Stimulated activated effector memory CD8-positive, alpha-beta T cell treated with anti-CD3 and anti-CD28 coated beads, Interleukin-12 subunit alpha, Interleukin-12 subunit beta, amount 100 ng/mL, for 72 hours (primary cell): ENCODE measurements around the gene ADAMTS2.
A peak's percentile ranks its signal among the peaks of the same experiment; 100 is the strongest.

Source experiments
- ATAC-seq: fragments of 150-1000 bp; cut with Tn5 transposase; 2 replicates; pipeline ENCODE4 v1.10.0; 2021
- DNase-seq, 2 donors: peaks; one replicate each; pipeline ENCODE4 v3.0.0; 2021 to 2022; ENCODE audit warnings: low spot score in 2 of 2
- H3K27ac Mint-ChIP-seq: one replicate; pipeline ENCODE4 v1.8.0; 2022; ENCODE audit warnings: mild to moderate bottlenecking, mixed read lengths
- H3K36me3 Mint-ChIP-seq: one replicate; pipeline ENCODE4 v1.8.0; 2022; ENCODE audit warnings: mild to moderate bottlenecking, mixed read lengths
- H3K4me1 Mint-ChIP-seq: one replicate; pipeline ENCODE4 v1.8.0; 2022; ENCODE audit warnings: mixed read lengths
- H3K4me3 Mint-ChIP-seq: one replicate; pipeline ENCODE4 v1.8.0; 2022; ENCODE audit warnings: mild to moderate bottlenecking, mixed read lengths
- H3K9me3 Mint-ChIP-seq: one replicate; pipeline ENCODE4 v1.8.0; 2022; ENCODE audit warnings: mixed read lengths

Gene ADAMTS2

DNA sequence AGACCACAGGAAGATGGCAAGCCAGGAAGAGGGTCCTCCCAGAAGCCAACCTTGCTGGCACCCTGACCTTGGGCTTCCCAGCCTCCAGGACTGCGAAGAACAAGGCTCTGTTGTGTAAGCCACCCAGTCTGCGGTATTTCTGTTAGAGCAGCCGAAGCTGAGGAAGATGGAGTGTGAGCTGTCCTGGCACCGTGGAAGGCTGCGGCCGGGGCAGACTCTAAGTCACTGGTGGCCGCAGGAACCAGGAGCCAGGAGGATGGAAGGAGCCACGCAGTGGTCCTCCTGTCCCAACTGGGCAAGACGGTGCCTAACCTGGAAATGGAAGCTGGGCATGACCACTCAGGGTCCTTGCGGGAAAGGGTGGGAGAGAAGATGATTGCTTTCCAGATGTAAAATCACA, 196.0 kb downstream of the ADAMTS2 start:
- ATAC-seq, result no peak
- Mint-ChIP-seq H3K9me3 (no peaks in the 10 kb centered on the region), H3K36me3 (no peaks in the 10 kb centered on the region), H3K27ac (no peak overlapping the region), H3K4me3 (no peak overlapping the region), H3K4me1 (no peaks in the 10 kb centered on the region)
- DNase-seq, result no peak

- no peak overlapping the region for H3K4me3 Mint-ChIP-seq
- ATAC-seq (no peak), DNase-seq (no peak)
- no peak overlapping the region for H3K27ac Mint-ChIP-seq
- no peaks in the 10 kb centered on the region for H3K9me3 Mint-ChIP-seq
- H3K4me1 Mint-ChIP-seq, result no peaks in the 10 kb centered on the region
- H3K36me3 Mint-ChIP-seq, result no peaks in the 10 kb centered on the region
Measured at GRCh38 chr5:179148703-179149170, 196.5 kb downstream of the ADAMTS2 start.

- H3K4me3 Mint-ChIP-seq, result no peak overlapping the region
- no peaks in the 10 kb centered on the region for H3K9me3 Mint-ChIP-seq
- no peak for ATAC-seq
- no peak overlapping the region for H3K27ac Mint-ChIP-seq
- H3K36me3 Mint-ChIP-seq, result no peaks in the 10 kb centered on the region
- no peak for DNase-seq
- H3K4me1 Mint-ChIP-seq, result no peaks in the 10 kb centered on the region
Measured at GRCh38 chr5:179147991-179148702, 197.1 kb downstream of the ADAMTS2 start.

DNA sequence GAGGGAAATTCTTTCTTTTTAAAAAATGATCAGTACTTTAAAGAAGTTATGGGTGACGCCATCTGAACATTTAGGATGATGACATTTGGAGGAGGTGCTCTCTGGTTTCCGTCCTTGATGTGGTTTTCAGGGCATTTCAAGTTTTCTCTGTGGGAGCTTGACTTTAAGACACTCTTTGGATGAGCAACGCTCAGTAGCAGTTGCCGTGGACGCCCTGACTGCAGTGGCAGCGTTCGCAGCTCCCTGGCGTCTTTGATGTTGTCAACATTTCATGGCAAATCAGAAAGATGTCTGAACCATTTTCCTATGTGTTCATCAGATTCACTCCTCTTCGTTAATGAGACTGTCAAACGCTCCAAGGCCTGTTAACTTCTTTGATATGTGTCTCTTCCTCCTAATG, 199.0 kb downstream of the ADAMTS2 start:
- Mint-ChIP-seq H3K4me3 (no peak overlapping the region), H3K9me3 (no peaks in the 10 kb centered on the region), H3K4me1 (peaks cover 9% of the 10 kb centered on the region), H3K36me3 (no peaks in the 10 kb centered on the region), H3K27ac (no peak overlapping the region)
- DNase-seq, result no peak
- ATAC-seq, result peak; percentile 58

DNA sequence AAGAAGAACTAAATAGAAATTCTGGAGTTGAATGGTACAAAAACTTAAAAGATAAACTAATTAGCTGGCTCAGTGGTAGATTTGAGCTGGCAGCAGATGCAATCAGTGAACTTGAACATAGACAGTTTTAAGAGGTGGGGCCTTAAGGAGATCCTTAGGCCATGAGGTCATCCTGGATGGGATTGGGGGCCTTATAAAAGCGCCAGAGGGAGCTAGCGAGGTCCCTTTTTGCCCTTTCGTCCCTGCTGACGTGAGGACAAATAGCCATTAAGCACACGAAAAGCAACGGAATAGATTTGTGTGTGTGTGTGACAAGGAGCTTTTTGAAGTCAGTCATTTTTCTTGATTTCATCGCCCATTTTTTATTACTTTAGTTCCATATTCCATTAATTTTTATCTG, 201.8 kb downstream of the ADAMTS2 start:
- Mint-ChIP-seq H3K4me3 (no peak overlapping the region), H3K27ac (peak overlapping the region; percentile 1), H3K36me3 (no peaks in the 10 kb centered on the region), H3K9me3 (no peaks in the 10 kb centered on the region), H3K4me1 (peaks cover 9% of the 10 kb centered on the region)
- DNase-seq (no peak), ATAC-seq (no peak)

- peak overlapping the region; percentile 1 for H3K27ac Mint-ChIP-seq
- H3K9me3 Mint-ChIP-seq, result no peaks in the 10 kb centered on the region
- DNase-seq (no peak), ATAC-seq (peak; percentile 88)
- peaks cover 9% of the 10 kb centered on the region for H3K4me1 Mint-ChIP-seq
- no peaks in the 10 kb centered on the region for H3K36me3 Mint-ChIP-seq
- no peak overlapping the region for H3K4me3 Mint-ChIP-seq
Measured at GRCh38 chr5:179142434-179143198, 202.6 kb downstream of the ADAMTS2 start.

- Mint-ChIP-seq H3K27ac (peak overlapping the region; percentile 1), H3K36me3 (no peaks in the 10 kb centered on the region), H3K9me3 (no peaks in the 10 kb centered on the region), H3K4me1 (peaks cover 9% of the 10 kb centered on the region), H3K4me3 (no peak overlapping the region)
- DNase-seq, result no peak
- no peak for ATAC-seq
Measured at GRCh38 chr5:179141867-179142266, 203.4 kb downstream of the ADAMTS2 start.

- H3K36me3 Mint-ChIP-seq, result no peaks in the 10 kb centered on the region
- H3K4me3 Mint-ChIP-seq, result no peak overlapping the region
- ATAC-seq, result no peak
- H3K9me3 Mint-ChIP-seq, result no peaks in the 10 kb centered on the region
- no peak overlapping the region for H3K27ac Mint-ChIP-seq
- H3K4me1 Mint-ChIP-seq, result peaks cover 9% of the 10 kb centered on the region
- no peak for DNase-seq
Measured at GRCh38 chr5:179140293-179140692, 205.0 kb downstream of the ADAMTS2 start.

- Mint-ChIP-seq H3K9me3 (no peaks in the 10 kb centered on the region), H3K4me1 (peaks cover 9% of the 10 kb centered on the region), H3K4me3 (no peak overlapping the region), H3K36me3 (no peaks in the 10 kb centered on the region), H3K27ac (no peak overlapping the region)
- ATAC-seq (no peak), DNase-seq (no peak)
Measured at GRCh38 chr5:179139936-179140235, 205.4 kb downstream of the ADAMTS2 start.

DNA sequence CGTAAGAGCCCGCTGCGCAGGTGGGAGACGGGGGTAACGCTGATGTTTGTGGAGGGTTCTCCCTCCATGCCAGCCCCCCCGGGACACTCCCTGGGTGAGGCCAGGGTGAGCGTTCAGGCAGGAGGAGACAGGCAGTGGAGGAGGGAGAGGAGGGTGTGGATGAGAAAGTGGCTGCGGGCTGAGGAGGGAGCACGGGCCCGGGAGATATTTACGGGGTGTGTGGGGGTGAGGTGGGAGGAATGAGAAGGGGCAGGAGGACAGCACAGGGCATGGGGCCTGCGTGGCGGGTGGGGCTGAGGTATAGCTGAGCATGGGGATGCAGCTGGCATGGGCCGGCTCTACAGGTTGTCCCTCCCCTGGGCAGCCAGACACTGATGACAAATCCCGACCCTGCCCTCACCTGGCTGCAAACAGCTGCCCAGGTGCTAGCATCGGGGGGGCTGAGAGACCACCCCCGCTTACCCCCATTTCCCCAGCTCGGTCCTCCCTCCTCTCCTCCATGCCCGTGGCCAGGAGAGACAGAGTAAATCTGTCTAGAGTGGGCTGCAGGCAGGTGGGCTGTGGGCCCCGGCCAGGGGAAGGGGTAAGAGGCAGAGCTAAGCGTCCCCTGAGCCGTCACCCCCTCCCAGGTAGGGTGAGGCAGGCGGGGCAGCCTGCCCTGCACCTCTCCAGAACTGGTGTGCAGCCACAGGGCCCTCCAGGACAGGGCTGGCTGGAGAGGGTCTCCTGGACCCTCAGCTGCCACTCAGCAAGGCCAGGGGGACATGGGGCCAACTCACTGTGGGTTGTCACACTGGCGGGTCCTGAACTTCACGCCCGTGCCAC, 205.9 kb downstream of the ADAMTS2 start:
- Mint-ChIP-seq H3K27ac (no peak overlapping the region), H3K36me3 (no peaks in the 10 kb centered on the region), H3K4me3 (no peak overlapping the region), H3K9me3 (no peaks in the 10 kb centered on the region), H3K4me1 (peaks cover 9% of the 10 kb centered on the region)
- DNase-seq, result no peak
- ATAC-seq, result no peak

DNA sequence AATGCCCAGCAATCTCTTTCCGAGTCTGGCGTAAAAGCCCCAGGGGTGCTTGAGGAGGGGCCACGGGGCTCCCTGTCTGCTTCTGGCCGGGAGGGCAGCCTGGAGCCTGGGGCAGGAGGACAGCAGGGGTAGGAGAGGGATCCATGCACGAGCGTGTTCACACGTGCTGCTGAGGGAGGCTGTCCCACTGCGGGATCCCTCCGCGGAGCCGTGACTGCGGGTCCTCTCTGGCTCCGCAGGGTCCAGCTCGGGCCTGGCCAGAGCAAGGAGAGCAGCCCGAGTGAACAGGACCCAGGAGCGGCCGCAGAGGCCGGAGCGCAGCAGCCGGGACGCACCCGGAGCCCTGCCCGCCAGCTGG, 206.7 kb downstream of the ADAMTS2 start:
- H3K27ac Mint-ChIP-seq, result no peak overlapping the region
- no peak for DNase-seq
- no peak for ATAC-seq
- H3K4me1 Mint-ChIP-seq, result peaks cover 9% of the 10 kb centered on the region
- H3K9me3 Mint-ChIP-seq, result peaks cover 3% of the 10 kb centered on the region
- H3K4me3 Mint-ChIP-seq, result no peak overlapping the region
- H3K36me3 Mint-ChIP-seq, result no peaks in the 10 kb centered on the region

DNA sequence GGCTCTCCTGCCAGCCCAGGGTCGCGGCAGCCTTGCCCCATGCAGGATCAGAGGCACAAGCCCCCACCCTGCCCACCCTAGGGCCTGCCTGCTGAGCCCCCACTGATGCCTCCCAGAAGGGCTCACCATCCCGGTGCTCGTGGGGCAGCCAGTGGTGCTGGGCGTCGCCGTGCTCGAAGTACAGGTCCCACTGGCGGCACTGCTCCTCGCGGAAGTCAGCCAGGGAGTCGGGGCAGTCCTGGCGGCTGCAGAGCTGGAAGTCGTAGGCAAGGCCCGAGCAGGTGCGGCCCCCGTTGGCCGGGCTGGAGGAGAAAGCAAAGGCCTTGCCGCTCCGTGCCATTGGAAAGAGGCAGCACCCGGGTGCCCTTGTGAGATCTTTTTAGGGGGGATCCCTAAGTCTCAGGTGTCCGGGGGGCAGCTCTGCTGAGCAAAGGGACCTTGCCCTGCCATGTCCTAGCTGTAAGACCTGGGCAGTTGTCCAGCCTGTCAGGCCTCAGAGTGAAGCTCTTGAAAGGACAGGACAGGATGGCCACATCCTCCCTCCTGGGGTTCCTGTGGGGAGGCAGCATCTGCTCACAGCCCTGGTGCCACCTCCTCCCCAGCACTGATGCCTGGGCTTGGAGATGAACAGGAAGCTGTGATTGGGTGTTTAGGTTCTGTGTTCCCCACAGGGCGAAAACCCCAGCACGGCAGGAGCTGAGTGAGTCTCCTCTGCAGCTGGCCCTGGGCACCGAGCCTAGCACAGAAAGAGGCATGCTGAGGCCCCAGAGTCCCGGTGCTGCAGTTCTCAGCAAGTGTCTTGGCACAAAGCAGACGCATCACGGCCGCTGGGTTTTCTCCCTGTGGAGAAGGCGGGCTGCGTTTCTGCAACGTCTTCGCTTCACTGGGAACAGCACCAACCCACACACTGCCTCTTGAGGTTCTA, 207.4 kb downstream of the ADAMTS2 start:
- Mint-ChIP-seq H3K4me3 (no peak overlapping the region), H3K9me3 (peaks cover 4% of the 10 kb centered on the region), H3K4me1 (peaks cover 9% of the 10 kb centered on the region), H3K27ac (no peak overlapping the region), H3K36me3 (no peaks in the 10 kb centered on the region)
- DNase-seq (no peak), ATAC-seq (no peak)

DNA sequence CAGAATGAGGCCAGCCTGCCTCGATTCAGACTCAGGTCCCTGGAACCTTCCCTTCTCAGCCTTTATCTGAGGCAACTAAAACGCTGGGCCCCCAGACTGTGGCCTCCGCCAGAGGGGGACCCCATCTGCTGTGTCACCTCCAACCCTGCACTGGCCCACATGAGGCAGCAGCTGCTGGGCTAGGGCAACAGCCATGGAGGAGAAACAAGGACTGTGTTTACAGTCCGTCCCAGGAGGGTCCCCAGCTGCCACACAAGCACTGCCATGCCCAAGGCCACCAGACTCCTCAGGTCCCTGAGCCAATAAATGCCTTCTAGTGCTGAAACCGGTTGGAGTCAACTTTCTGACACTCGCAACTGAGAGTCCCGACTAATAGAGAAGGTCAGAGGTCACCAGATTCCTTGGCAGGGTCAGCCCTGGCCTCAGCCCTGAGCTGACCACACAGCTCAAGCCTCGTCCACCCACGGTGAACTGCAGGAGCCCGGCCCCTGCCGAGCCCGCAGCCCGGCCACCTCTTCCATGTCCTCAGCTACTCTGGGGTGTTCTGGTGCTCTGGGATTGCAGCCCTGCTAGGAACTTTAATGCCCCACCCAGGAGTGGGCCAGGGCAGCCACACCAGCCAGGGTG, 208.1 kb downstream of the ADAMTS2 start:
- Mint-ChIP-seq H3K36me3 (no peaks in the 10 kb centered on the region), H3K9me3 (peaks cover 6% of the 10 kb centered on the region), H3K4me3 (no peak overlapping the region), H3K27ac (no peak overlapping the region), H3K4me1 (peaks cover 5% of the 10 kb centered on the region)
- ATAC-seq, result no peak
- DNase-seq, result no peak

DNA sequence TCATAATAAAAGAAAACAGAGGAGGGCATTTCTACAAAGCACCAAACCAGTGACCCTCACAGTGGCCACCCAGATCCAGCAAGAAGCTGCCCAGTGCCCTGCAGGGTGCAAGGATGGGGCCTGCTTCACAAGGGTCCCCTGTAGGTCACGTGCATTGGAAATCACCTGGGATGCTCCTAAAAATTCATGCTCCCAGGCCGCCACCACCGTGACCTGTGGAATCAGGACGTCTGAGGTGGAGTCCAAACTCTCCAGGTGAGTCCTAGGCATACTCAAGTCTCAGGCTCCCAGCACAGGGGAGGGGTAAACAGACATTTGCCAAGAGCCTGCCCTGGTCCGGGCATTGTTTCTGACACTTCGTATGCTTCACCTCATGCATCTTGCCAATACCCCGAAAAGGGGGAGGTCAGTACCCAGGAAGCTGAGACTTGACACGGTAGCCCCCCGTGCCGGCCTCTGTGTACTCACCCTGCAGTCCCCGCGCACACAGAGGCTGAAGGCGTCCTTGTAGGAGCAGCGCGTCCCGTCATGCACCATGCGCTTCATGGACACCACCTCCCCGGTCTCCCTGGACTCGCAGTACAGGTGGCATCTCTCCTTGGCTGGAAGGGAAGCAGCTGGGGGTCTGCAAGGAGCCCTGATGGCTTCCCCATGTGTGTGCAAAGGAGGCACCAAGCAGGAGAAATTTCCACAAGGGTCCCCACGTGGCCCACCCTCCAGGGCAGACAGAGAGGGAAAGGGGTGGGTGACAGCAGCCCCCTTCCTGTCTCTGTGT, 209.6 kb downstream of the ADAMTS2 start:
- Mint-ChIP-seq H3K4me3 (no peak overlapping the region), H3K36me3 (no peaks in the 10 kb centered on the region), H3K27ac (no peak overlapping the region), H3K9me3 (peaks cover 6% of the 10 kb centered on the region), H3K4me1 (peaks cover 5% of the 10 kb centered on the region)
- DNase-seq (no peak), ATAC-seq (no peak)
